Astrocyte (in vitro differentiated cells and primary cell): ENCODE data around the gene FEM1B.

Experiments used
- EZH2 ChIP-seq: IDR thresholded peaks from 2 replicates; pipeline ENCODE4 v1.6.1; 2012; ENCODE audit warnings: mild to moderate bottlenecking, low read length, inconsistent platforms; ENCODE audit not compliant: insufficient read depth
- TF ChIP-seq, protein P1 (sequence below): IDR thresholded peaks from 2 replicates; pipeline ENCODE4 v1.5.1; 2011; ENCODE audit warnings: low read depth, mild to moderate bottlenecking, inconsistent platforms, low read length, moderate library complexity; ENCODE audit not compliant: insufficient read depth

DNA sequence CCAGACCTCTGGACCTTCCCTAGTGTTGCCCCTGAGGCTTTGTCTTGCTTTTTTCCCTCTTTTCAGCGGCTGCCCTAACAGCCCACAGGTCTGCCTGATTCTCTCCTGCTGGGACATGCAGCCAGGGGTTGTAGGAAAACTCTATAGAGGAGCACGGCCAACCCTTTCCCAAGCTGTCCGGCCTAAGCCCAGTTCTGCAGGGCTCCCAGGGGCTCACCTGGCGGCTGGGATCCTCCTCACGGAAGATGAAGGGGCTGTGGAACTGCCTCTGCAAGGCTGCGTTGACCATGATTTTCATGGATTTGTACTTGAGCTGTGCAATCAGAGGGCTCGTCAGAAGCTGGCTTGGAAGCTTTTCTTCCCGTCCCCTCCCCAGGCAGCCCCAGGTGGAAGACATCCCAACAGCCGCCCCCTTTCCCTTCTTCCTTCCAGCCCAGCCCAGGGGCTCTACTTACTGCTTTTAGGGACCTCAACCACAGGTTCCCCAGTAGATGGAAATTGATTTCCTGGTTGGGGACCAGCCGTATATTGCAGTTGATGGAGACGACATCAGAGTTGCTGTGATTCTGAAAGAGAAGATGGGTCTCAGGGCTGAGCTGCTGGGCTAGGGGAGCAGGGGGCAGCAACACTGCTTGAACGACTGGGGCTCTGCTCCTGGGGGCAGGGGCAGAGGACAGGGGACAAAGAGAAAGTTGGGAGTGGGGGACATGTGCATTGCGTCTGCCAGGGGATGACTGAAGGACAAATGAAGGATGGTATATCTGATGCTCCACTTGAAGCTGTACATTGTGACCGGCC is 29.8 kb downstream of the FEM1B start:
- TF ChIP-seq, protein P1, sequence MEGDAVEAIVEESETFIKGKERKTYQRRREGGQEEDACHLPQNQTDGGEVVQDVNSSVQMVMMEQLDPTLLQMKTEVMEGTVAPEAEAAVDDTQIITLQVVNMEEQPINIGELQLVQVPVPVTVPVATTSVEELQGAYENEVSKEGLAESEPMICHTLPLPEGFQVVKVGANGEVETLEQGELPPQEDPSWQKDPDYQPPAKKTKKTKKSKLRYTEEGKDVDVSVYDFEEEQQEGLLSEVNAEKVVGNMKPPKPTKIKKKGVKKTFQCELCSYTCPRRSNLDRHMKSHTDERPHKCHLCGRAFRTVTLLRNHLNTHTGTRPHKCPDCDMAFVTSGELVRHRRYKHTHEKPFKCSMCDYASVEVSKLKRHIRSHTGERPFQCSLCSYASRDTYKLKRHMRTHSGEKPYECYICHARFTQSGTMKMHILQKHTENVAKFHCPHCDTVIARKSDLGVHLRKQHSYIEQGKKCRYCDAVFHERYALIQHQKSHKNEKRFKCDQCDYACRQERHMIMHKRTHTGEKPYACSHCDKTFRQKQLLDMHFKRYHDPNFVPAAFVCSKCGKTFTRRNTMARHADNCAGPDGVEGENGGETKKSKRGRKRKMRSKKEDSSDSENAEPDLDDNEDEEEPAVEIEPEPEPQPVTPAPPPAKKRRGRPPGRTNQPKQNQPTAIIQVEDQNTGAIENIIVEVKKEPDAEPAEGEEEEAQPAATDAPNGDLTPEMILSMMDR: no peak
- no peak for TF ChIP-seq EZH2
